ENCODE measurements around the gene LGI1. TPM values are rescaled to one million over a fixed set of nuclear protein-coding genes. Genes with fewer than 3 reads are reported as not detected.

The LGI1 gene
- total and polyA plus RNA-seq, 2 of the 8 experiments (the other 6 are each of a cell fraction or from before 2014, with no cell fraction given), result 0.15 TPM; not detected in 1

Other genes starting within 250 kb of the LGI1 start
- not detected in 2 replicates for gene FFAR4, start 191.3 kb upstream of the LGI1 start, total RNA-seq (2021; fragmentation: NEBNext Ultra II Directional; extraction: Animal tissue kit (Norgen Biotek cat#: 25700))
- gene FFAR4, start 191.3 kb upstream of the LGI1 start, polyA plus RNA-seq (2011; rRNA removed), result 0.05 TPM in 1 of 2 replicates, not detected in the other
- gene RBP4, start 156.7 kb upstream of the LGI1 start, total RNA-seq (2021; fragmentation: NEBNext Ultra II Directional; extraction: Animal tissue kit (Norgen Biotek cat#: 25700)), result 0.31 and 0.97 TPM in 2 replicates
- 0.42 and 0.55 TPM in 2 replicates for gene RBP4, start 156.7 kb upstream of the LGI1 start, polyA plus RNA-seq (2011; rRNA removed)
- gene PDE6C, start 145.4 kb upstream of the LGI1 start, total RNA-seq (2021; fragmentation: NEBNext Ultra II Directional; extraction: Animal tissue kit (Norgen Biotek cat#: 25700)), result not detected in 2 replicates
- gene PDE6C, start 145.4 kb upstream of the LGI1 start, polyA plus RNA-seq (2011; rRNA removed), result not detected in 2 replicates
- 11.9 and 13.5 TPM in 2 replicates for gene FRA10AC1, start 55.3 kb upstream of the LGI1 start, total RNA-seq (2021; fragmentation: NEBNext Ultra II Directional; extraction: Animal tissue kit (Norgen Biotek cat#: 25700))
- gene FRA10AC1, start 55.3 kb upstream of the LGI1 start, polyA plus RNA-seq (2011; rRNA removed), result 2.7 and 4.4 TPM in 2 replicates
- 6.2 and 6.9 TPM in 2 replicates for gene SLC35G1, start 136.0 kb downstream of the LGI1 start, total RNA-seq (2021; fragmentation: NEBNext Ultra II Directional; extraction: Animal tissue kit (Norgen Biotek cat#: 25700))
- 3.9 and 6.4 TPM in 2 replicates for gene SLC35G1, start 136.0 kb downstream of the LGI1 start, polyA plus RNA-seq (2011; rRNA removed)
- gene PLCE1, start 236.0 kb downstream of the LGI1 start, total RNA-seq (2021; fragmentation: NEBNext Ultra II Directional; extraction: Animal tissue kit (Norgen Biotek cat#: 25700)), result 0.06 and 0.10 TPM in 2 replicates
- gene PLCE1, start 236.0 kb downstream of the LGI1 start, polyA plus RNA-seq (2011; rRNA removed), result 0.05 and 0.06 TPM in 2 replicates